HepG2 (cell line): ENCODE results near the gene GOT2. TPM values are rescaled to one million over a fixed set of nuclear protein-coding genes. Genes with fewer than 3 reads are reported as not detected.

Source experiments
- ATAC-seq: fragments of 200-7000 bp; cut with Tn5 transposase; 3 replicates; pipeline ENCODE4 v1.9.1; 2020; ENCODE audit warnings: mild to moderate bottlenecking, moderate library complexity
- BruUV-seq: library from RNA; stranded (reverse); fragments of 400-500 nt; replicated peaks from 2 replicates; lab custom pipeline; 2021; lab: Mats Ljungman, UMichigan
- CTCF ChIA-PET: fragments of 300-600 bp; formaldehyde crosslinking; extraction: SDS; loops from one replicate; lab custom pipeline; 2021; ENCODE audit warnings: low total read pairs, inconsistent platforms, low intra/inter-chr PET ratio; lab: Yijun Ruan, JAX
- POLR2A ChIA-PET: fragments of 350-600 bp; sonication (Branson Sonifier 250); formaldehyde crosslinking; loops from one replicate; lab custom pipeline; 2020; ENCODE audit warnings: antibody characterized with exemption, inconsistent platforms; lab: Yijun Ruan, JAX
- DNase-seq: peaks from one replicate; pipeline ENCODE4 v3.0.0-alpha.2; 2015; ENCODE audit warnings: low spot score
- FAIRE-seq: peaks from 3 replicates; lab custom pipeline; 2011; peaks lifted over from hg19 to GRCh38; lab: Jason Lieb, UNC
- H2AFZ ChIP-seq: one replicate; pipeline ENCODE4 v1.6.1; 2011; ENCODE audit warnings: low read length, inconsistent platforms
- H3K27ac ChIP-seq: fragments of 300-600 bp; 3 replicates; pipeline ENCODE4 v1.8.0; 2011; ENCODE audit warnings: mixed run types, mild to moderate bottlenecking, mixed read lengths, low read length, inconsistent platforms; ENCODE audit not compliant: insufficient read depth; ENCODE audit errors: extremely low read length
- H3K27me3 ChIP-seq, 2 experiments: fragments of 200-600 bp in 1 of 2; 2 replicates in 1 of 2; 3 replicates in 1 of 2; pipeline versions ENCODE4 v1.6.0 to v1.8.0; 2011; ENCODE audit warnings: low read length in 2 of 2, mild to moderate bottlenecking in 2 of 2, moderate library complexity in 2 of 2, inconsistent platforms in 1 of 2; ENCODE audit not compliant: insufficient read depth in 2 of 2, control insufficient read depth in 1 of 2
- H3K36me3 ChIP-seq, 2 experiments: fragments of 200-600 bp in 1 of 2; replicated peaks in 1 of 2; 2 replicates in 1 of 2; 3 replicates in 1 of 2; pipeline versions ENCODE4 v1.5.1 to v1.8.0; 2011; ENCODE audit warnings: low read length in 2 of 2, inconsistent platforms in 1 of 2; ENCODE audit not compliant: insufficient read depth in 2 of 2, control insufficient read depth in 1 of 2
- H3K4me1 ChIP-seq: 2 replicates; pipeline ENCODE4 v1.5.1; 2012; ENCODE audit warnings: low read length, inconsistent platforms; ENCODE audit not compliant: insufficient read depth
- H3K4me2 ChIP-seq: 2 replicates; pipeline ENCODE4 v1.6.0; 2011; ENCODE audit warnings: low read depth, low read length, inconsistent platforms
- H3K4me3 ChIP-seq, 3 experiments: fragments of 200-600 bp in 1 of 3; sonication (generic), shearing (Covaris generic) in 1 of 3; replicated peaks in 1 of 3; 2 replicates each; pipeline ENCODE4 v1.5.1; 2011 to 2016; ENCODE audit warnings: low read length in 3 of 3, inconsistent platforms in 2 of 3, low read depth in 2 of 3, mild to moderate bottlenecking in 2 of 3, control low read depth in 1 of 3, mixed read lengths in 1 of 3; ENCODE audit not compliant: insufficient read depth in 1 of 3
- H3K79me2 ChIP-seq: one replicate; pipeline ENCODE4 v1.6.1; 2011; ENCODE audit warnings: low read length, inconsistent platforms; ENCODE audit not compliant: insufficient read depth
- H3K9ac ChIP-seq: 2 replicates; pipeline ENCODE4 v1.6.0; 2011; ENCODE audit warnings: mild to moderate bottlenecking, low read depth, low read length, inconsistent platforms; ENCODE audit not compliant: insufficient read depth
- H3K9me3 ChIP-seq: 2 replicates; pipeline ENCODE4 v1.5.1; 2012; ENCODE audit warnings: mild to moderate bottlenecking, low read length
- H4K20me1 ChIP-seq: 2 replicates; pipeline ENCODE4 v1.6.0; 2011; ENCODE audit warnings: inconsistent platforms, mild to moderate bottlenecking, low read length, moderate library complexity; ENCODE audit not compliant: insufficient read depth
- BCL6 ChIP-seq: IDR thresholded peaks from 2 replicates; pipeline ENCODE4 v1.6.1; 2016; ENCODE audit warnings: missing genetic modification reagents, missing compliant biosample characterization
- CREBL2 ChIP-seq: sonication (generic); formaldehyde crosslinking; IDR thresholded peaks from 2 replicates; pipeline ENCODE4 v1.8.1; 2023; ENCODE audit warnings: missing genetic modification reagents, mild to moderate bottlenecking, borderline replicate concordance
- FOSL1 ChIP-seq: sonication (generic); formaldehyde crosslinking; IDR thresholded peaks from 2 replicates; pipeline ENCODE4 v1.9.0; 2021; ENCODE audit warnings: missing genetic modification reagents, borderline replicate concordance
- HDAC1 ChIP-seq: sonication (generic); formaldehyde crosslinking; IDR thresholded peaks from 2 replicates; pipeline ENCODE4 v1.5.1; 2020; ENCODE audit warnings: mild to moderate bottlenecking, missing genetic modification reagents
- MAFK ChIP-seq, 2 experiments: IDR thresholded peaks in 1 of 2; conservative IDR thresholded peaks in 1 of 2; 2 replicates each; pipeline ENCODE4 v1.6.1; 2011; ENCODE audit warnings: improper control_type of control experiment in 2 of 2, low read length in 2 of 2
- POLR2G ChIP-seq: fragments of 200-400 bp; formaldehyde crosslinking; IDR thresholded peaks from 2 replicates; pipeline ENCODE4 v1.6.1; 2018; ENCODE audit warnings: mild to moderate bottlenecking, low read depth, low read length, moderate library complexity
- PPARG ChIP-seq: conservative IDR thresholded peaks from 2 replicates; pipeline ENCODE4 v1.6.1; 2016; ENCODE audit warnings: missing biosample characterization, missing genetic modification reagents
- RFXANK ChIP-seq: IDR thresholded peaks from 2 replicates; pipeline ENCODE4 v1.6.1; 2016
- SMAD1 ChIP-seq: sonication (generic); formaldehyde crosslinking; IDR thresholded peaks from 2 replicates; pipeline ENCODE4 v1.4.0; 2020; ENCODE audit warnings: missing genetic modification reagents, low read depth, mild to moderate bottlenecking, borderline replicate concordance
- SOX5 ChIP-seq: IDR thresholded peaks from 2 replicates; pipeline ENCODE4 v1.6.1; 2016; ENCODE audit warnings: borderline replicate concordance
- SYNCRIP ChIP-seq: fragments of 200-400 bp; formaldehyde crosslinking; IDR thresholded peaks from 2 replicates; pipeline ENCODE4 v1.6.1; 2018; ENCODE audit warnings: mild to moderate bottlenecking, low read depth, low read length; ENCODE audit not compliant: insufficient read depth
- ZNF234 ChIP-seq: sonication (generic); formaldehyde crosslinking; conservative IDR thresholded peaks from 2 replicates; pipeline ENCODE4 v1.5.1; 2020; ENCODE audit warnings: mild to moderate bottlenecking, missing genetic modification reagents
- ZNF691 ChIP-seq: sonication (generic); formaldehyde crosslinking; IDR thresholded peaks from 2 replicates; pipeline ENCODE4 v1.4.0; 2020; ENCODE audit warnings: missing genetic modification reagents, low read depth, mild to moderate bottlenecking, borderline replicate concordance
- in situ Hi-C: cut with HindIII; loops from 2 replicates; pipeline ENCODE4 v1.10.0; 2017; ENCODE audit warnings: low pct_unique_long_range_greater_than_20kb; ENCODE audit not compliant: extremely low pct_ligation_motif_present
- intact Hi-C: fragments of 100-400 bp; cut with micrococcal nuclease; formaldehyde crosslinking; loops from one replicate; pipeline ENCODE4 v1.10.0; 2022; ENCODE audit not compliant: unreplicated experiment
- polyA plus RNA-seq, 8 experiments: library from polyadenylated mRNA; depleted of rRNA in 3 of 8; stranded (reverse) in 7 of 8; unstranded in 1 of 8; fragments of >200 nt; fragmentation: Illumina TruSeq in 4 of 8; extraction: Trizol in 4 of 8; gene quantifications; 2 replicates each; pipeline versions ENCODE4 v1.2.1 to v1.2.3, GENCODE V29; 2011 to 2016; ENCODE audit warnings: low read depth in 4 of 8, missing spikeins in 1 of 8, mixed read lengths in 1 of 8; ENCODE audit not compliant: insufficient read depth in 1 of 8
- total RNA-seq, 5 experiments: library from RNA; depleted of rRNA; stranded (reverse); fragments of >200 nt; fragmentation: Illumina TruSeq; extraction: Trizol; gene quantifications; 2 replicates each; pipeline ENCODE4 v1.2.3, GENCODE V29; 2016; ENCODE audit warnings: low read depth in 1 of 5
- TF ChIP-seq, protein P1 (sequence below): sonication (generic); formaldehyde crosslinking; IDR thresholded peaks from 2 replicates; pipeline ENCODE4 v1.8.0; 2022; ENCODE audit warnings: missing genetic modification reagents, low read depth, mild to moderate bottlenecking, borderline replicate concordance
- TF ChIP-seq, protein P2 (sequence below): IDR thresholded peaks from 2 replicates; pipeline ENCODE4 v1.6.1; 2016; ENCODE audit warnings: mild to moderate bottlenecking
- TF ChIP-seq, protein P3 (sequence below): sonication (generic); formaldehyde crosslinking; IDR thresholded peaks from 2 replicates; pipeline ENCODE4 v1.4.0; 2020; ENCODE audit warnings: missing genetic modification reagents
- TF ChIP-seq, protein P4 (sequence below): sonication (generic); formaldehyde crosslinking; IDR thresholded peaks from 2 replicates; pipeline ENCODE4 v1.4.0; 2020; ENCODE audit warnings: missing genetic modification reagents

The GOT2 gene
- total and polyA plus RNA-seq, 2 of the 13 experiments (the other 11 are each of a cell fraction or from before 2014, with no cell fraction given) = 32.6 to 121 TPM

- H3K9me3 ChIP-seq = no peaks in the 10 kb centered on the region
- FAIRE-seq (peak; percentile 4), DNase-seq (peak; percentile 31), ATAC-seq (peak; percentile 63)
- BruUV-seq = no TSS peak
- ChIA-PET CTCF (no interaction called here), POLR2A (interaction anchor here (1.5 kb wide), 1 partner anchor 89 kb away, joined by 3 read pairs; the partner anchor contains the start of gene SLC38A7)
- in situ Hi-C loops = no loop called here
- H3K4me2 ChIP-seq = peak overlapping the region; percentile 41
- no peaks in the 10 kb centered on the region for H3K79me2 ChIP-seq
- no peak overlapping the region for H3K9ac ChIP-seq
- no peaks in the 10 kb centered on the region for H3K36me3 ChIP-seq
- no peak overlapping the region for H3K4me3 ChIP-seq
- H3K4me1 ChIP-seq = peaks cover 17% of the 10 kb centered on the region
- no peak overlapping the region for H3K27ac ChIP-seq
- H3K27me3 ChIP-seq = peaks cover 0 to 4% of the 10 kb centered on the region in 2 experiments; a peak in 2 of 5 replicates
- intact Hi-C loops = no loop called here
- no peak overlapping the region for H2AFZ ChIP-seq
- no peaks in the 10 kb centered on the region for H4K20me1 ChIP-seq
- TF ChIP-seq, protein P1, sequence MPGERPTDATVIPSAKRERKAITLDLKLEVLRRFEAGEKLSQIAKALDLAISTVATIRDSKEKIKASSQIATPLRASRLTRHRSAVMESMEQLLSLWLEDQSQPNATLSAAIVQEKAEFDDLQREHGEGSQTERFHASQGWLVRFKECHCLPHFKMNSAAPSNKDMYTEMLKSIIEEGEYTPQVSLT (CRISPR knock-in tag) = no peak
- 0 out of 2 replicates have a peak, but pooled peaks have one; percentile 47 for TF ChIP-seq BCL6
- TF ChIP-seq CREBL2 (CRISPR knock-in tag) = no peak
- no peak for TF ChIP-seq ZNF234 (CRISPR knock-in tag)
- TF ChIP-seq, protein P2, sequence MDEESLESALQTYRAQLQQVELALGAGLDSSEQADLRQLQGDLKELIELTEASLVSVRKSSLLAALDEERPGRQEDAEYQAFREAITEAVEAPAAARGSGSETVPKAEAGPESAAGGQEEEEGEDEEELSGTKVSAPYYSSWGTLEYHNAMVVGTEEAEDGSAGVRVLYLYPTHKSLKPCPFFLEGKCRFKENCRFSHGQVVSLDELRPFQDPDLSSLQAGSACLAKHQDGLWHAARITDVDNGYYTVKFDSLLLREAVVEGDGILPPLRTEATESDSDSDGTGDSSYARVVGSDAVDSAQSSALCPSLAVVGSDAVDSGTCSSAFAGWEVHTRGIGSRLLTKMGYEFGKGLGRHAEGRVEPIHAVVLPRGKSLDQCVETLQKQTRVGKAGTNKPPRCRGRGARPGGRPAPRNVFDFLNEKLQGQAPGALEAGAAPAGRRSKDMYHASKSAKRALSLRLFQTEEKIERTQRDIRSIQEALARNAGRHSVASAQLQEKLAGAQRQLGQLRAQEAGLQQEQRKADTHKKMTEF = no peak
- no peak for TF ChIP-seq POLR2G
- TF ChIP-seq, protein P3, sequence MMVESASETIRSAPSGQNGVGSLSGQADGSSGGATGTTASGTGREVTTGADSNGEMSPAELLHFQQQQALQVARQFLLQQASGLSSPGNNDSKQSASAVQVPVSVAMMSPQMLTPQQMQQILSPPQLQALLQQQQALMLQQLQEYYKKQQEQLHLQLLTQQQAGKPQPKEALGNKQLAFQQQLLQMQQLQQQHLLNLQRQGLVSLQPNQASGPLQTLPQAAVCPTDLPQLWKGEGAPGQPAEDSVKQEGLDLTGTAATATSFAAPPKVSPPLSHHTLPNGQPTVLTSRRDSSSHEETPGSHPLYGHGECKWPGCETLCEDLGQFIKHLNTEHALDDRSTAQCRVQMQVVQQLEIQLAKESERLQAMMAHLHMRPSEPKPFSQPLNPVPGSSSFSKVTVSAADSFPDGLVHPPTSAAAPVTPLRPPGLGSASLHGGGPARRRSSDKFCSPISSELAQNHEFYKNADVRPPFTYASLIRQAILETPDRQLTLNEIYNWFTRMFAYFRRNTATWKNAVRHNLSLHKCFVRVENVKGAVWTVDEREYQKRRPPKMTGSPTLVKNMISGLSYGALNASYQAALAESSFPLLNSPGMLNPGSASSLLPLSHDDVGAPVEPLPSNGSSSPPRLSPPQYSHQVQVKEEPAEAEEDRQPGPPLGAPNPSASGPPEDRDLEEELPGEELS = peak; percentile 39; the same call in 1 of the 2 replicates
- no peak for TF ChIP-seq RFXANK (CRISPR knock-in tag)
- TF ChIP-seq FOSL1 = no peak
- TF ChIP-seq SYNCRIP = no peak
- TF ChIP-seq SMAD1 (CRISPR knock-in tag) = no peak
- TF ChIP-seq SOX5 (CRISPR knock-in tag) = peak; percentile 65; the same call in 1 of the 2 replicates
- TF ChIP-seq MAFK (conservative IDR thresholded peaks at IDR 0.05 in 1 of 2, IDR thresholded peaks at IDR 0.05 in 1 of 2; ENCODE audit: low read length in 2 of 2) = no peak
- TF ChIP-seq, protein P4, sequence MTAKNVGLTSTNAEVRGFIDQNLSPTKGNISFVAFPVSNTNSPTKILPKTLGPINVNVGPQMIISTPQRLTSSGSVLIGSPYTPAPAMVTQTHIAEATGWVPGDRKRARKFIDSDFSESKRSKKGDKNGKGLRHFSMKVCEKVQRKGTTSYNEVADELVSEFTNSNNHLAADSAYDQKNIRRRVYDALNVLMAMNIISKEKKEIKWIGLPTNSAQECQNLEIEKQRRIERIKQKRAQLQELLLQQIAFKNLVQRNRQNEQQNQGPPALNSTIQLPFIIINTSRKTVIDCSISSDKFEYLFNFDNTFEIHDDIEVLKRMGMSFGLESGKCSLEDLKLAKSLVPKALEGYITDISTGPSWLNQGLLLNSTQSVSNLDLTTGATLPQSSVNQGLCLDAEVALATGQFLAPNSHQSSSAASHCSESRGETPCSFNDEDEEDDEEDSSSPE (CRISPR knock-in tag) = no peak
- TF ChIP-seq PPARG = peak; percentile 70
- no peak for TF ChIP-seq ZNF691 (CRISPR knock-in tag)
- peak; percentile 41; the same call in 1 of the 2 replicates for TF ChIP-seq HDAC1 (CRISPR knock-in tag)
Observed at GRCh38 chr16:58773870-58774269, 39.8 kb upstream of the GOT2 start.
